Neuronal stem cell (in vitro differentiated cells): Measurements from ENCODE around the gene RNASEH2B.

Source experiments
- DNase-seq: peaks from one replicate; pipeline ENCODE4 v3.0.0-alpha.2; 2013; ENCODE audit warnings: low spot score
- H2AFZ ChIP-seq: one replicate; pipeline ENCODE4 v1.6.1; 2013; ENCODE audit warnings: mild to moderate bottlenecking, low read length, inconsistent platforms
- H2AK5ac ChIP-seq: 2 replicates; pipeline ENCODE4 v1.6.1; 2013; ENCODE audit warnings: low read depth, mild to moderate bottlenecking, inconsistent platforms, low read length, moderate library complexity, mixed read lengths
- H2BK120ac ChIP-seq: 2 replicates; pipeline ENCODE4 v1.6.1; 2013; ENCODE audit warnings: low read depth, mild to moderate bottlenecking, inconsistent platforms, low read length, moderate library complexity, mixed read lengths
- H2BK12ac ChIP-seq: one replicate; pipeline ENCODE4 v1.6.1; 2013; ENCODE audit warnings: low read length, inconsistent platforms
- H2BK15ac ChIP-seq: 2 replicates; pipeline ENCODE4 v1.6.1; 2013; ENCODE audit warnings: mild to moderate bottlenecking, low read length, inconsistent platforms, mixed read lengths
- H2BK5ac ChIP-seq: one replicate; pipeline ENCODE4 v1.6.1; 2013; ENCODE audit warnings: inconsistent platforms, mild to moderate bottlenecking, low read length, moderate library complexity
- H3K14ac ChIP-seq: one replicate; pipeline ENCODE4 v1.6.1; 2013; ENCODE audit warnings: low read length, inconsistent platforms
- H3K18ac ChIP-seq: 2 replicates; pipeline ENCODE4 v1.6.1; 2013; ENCODE audit warnings: low read length, inconsistent platforms
- H3K23ac ChIP-seq: 2 replicates; pipeline ENCODE4 v1.6.1; 2013; ENCODE audit warnings: low read depth, mild to moderate bottlenecking, mixed read lengths, low read length, inconsistent platforms; ENCODE audit not compliant: poor library complexity
- H3K27ac ChIP-seq: replicated peaks from 3 replicates; pipeline ENCODE4 v1.5.1; 2013; ENCODE audit warnings: low read length, inconsistent platforms
- H3K27me3 ChIP-seq, 3 experiments: 2 replicates each; pipeline ENCODE4 v1.6.1; 2013; ENCODE audit warnings: low read length in 3 of 3, mild to moderate bottlenecking in 2 of 3, inconsistent platforms in 1 of 3, low read depth in 1 of 3, mixed read lengths in 1 of 3, moderate library complexity in 1 of 3; ENCODE audit not compliant: control insufficient read depth in 3 of 3, insufficient read depth in 3 of 3
- H3K36me3 ChIP-seq, 2 donors: replicated peaks in 1 of 2; 2 replicates each; pipeline ENCODE4 v1.6.1; 2013; ENCODE audit warnings: low read length in 2 of 2; ENCODE audit not compliant: control insufficient read depth in 2 of 2, insufficient read depth in 2 of 2
- H3K4ac ChIP-seq: 2 replicates; pipeline ENCODE4 v1.6.1; 2013; ENCODE audit warnings: inconsistent platforms, mild to moderate bottlenecking, low read length, moderate library complexity
- H3K4me1 ChIP-seq, 2 donors: 1 replicate in 1 of 2; 2 replicates in 1 of 2; pipeline ENCODE4 v1.6.1; 2013; ENCODE audit warnings: low read length in 2 of 2, low read depth in 1 of 2; ENCODE audit not compliant: control insufficient read depth in 2 of 2, insufficient read depth in 1 of 2
- H3K4me2 ChIP-seq: one replicate; pipeline ENCODE4 v1.6.1; 2013; ENCODE audit warnings: mild to moderate bottlenecking, low read length, inconsistent platforms; ENCODE audit not compliant: insufficient read depth, poor library complexity, severe bottlenecking
- H3K4me3 ChIP-seq, 2 donors: 2 replicates each; pipeline ENCODE4 v1.5.1; 2013; ENCODE audit warnings: low read length in 2 of 2, mild to moderate bottlenecking in 2 of 2, inconsistent platforms in 1 of 2, moderate library complexity in 1 of 2
- H3K79me1 ChIP-seq: one replicate; pipeline ENCODE4 v1.6.1; 2013; ENCODE audit warnings: low read depth, mild to moderate bottlenecking, inconsistent platforms, low read length, moderate library complexity
- H3K9ac ChIP-seq: one replicate; pipeline ENCODE4 v1.6.1; 2013; ENCODE audit warnings: mild to moderate bottlenecking, low read depth, low read length, inconsistent platforms; ENCODE audit not compliant: poor library complexity
- H3K9me3 ChIP-seq, 2 donors: replicated peaks in 1 of 2; 2 replicates each; pipeline versions ENCODE3 to v1.6.1; 2013; ENCODE audit warnings: low read length in 2 of 2, mild to moderate bottlenecking in 2 of 2, inconsistent platforms in 1 of 2, low read depth in 1 of 2, mixed read lengths in 1 of 2, moderate library complexity in 1 of 2; ENCODE audit not compliant: control insufficient read depth in 2 of 2, insufficient read depth in 1 of 2
- H4K8ac ChIP-seq: one replicate; pipeline ENCODE4 v1.6.1; 2013; ENCODE audit warnings: low read depth, mild to moderate bottlenecking, inconsistent platforms, low read length, moderate library complexity
- H4K91ac ChIP-seq: one replicate; pipeline ENCODE4 v1.6.1; 2013; ENCODE audit warnings: low read length, low read depth, mild to moderate bottlenecking, inconsistent platforms; ENCODE audit not compliant: poor library complexity
- WGBS, 2 donors: extraction: QIAGEN DNeasy Blood & Tissue Kit; methylation state at CpG; one replicate each; pipeline ENCODE4 v1.1.7; 2013; ENCODE audit warnings: missing lambda C conversion rate in 2 of 2, mixed read lengths in 1 of 2; ENCODE audit not compliant: insufficient read length in 2 of 2, insufficient replicate concordance in 1 of 2; ENCODE audit errors: extremely low coverage in 2 of 2; 5-methylcytosine and 5-hydroxymethylcytosine counted together

The RNASEH2B gene

GRCh38 chr13:50948601-50949000, 39.0 kb downstream of the RNASEH2B start:
- no peak overlapping the region for H3K4me2 ChIP-seq
- no peak for DNase-seq
- 100% methylated on average over 1 of the region's 1 CpG for WGBS, 2 donors
- H3K9me3 ChIP-seq: no peaks in the 10 kb centered on the region
- H3K79me1 ChIP-seq: no peaks in the 10 kb centered on the region
- no peak overlapping the region for H2BK12ac ChIP-seq
- no peak overlapping the region for H2AK5ac ChIP-seq
- H4K8ac ChIP-seq: no peak overlapping the region
- H3K23ac ChIP-seq: no peak overlapping the region
- H2BK120ac ChIP-seq: no peak overlapping the region
- H3K27me3 ChIP-seq: no peaks in the 10 kb centered on the region
- H2AFZ ChIP-seq: no peak overlapping the region
- no peak overlapping the region for H3K4me3 ChIP-seq
- H3K4me1 ChIP-seq: no peaks in the 10 kb centered on the region
- no peak overlapping the region for H4K91ac ChIP-seq
- no peak overlapping the region for H3K27ac ChIP-seq
- no peak overlapping the region for H3K18ac ChIP-seq
- H2BK5ac ChIP-seq: no peak overlapping the region
- peaks cover 1 to 2% of the 10 kb centered on the region in 2 donors for H3K36me3 ChIP-seq
- no peak overlapping the region for H2BK15ac ChIP-seq
- H3K9ac ChIP-seq: no peak overlapping the region
- no peak overlapping the region for H3K14ac ChIP-seq
- no peak overlapping the region for H3K4ac ChIP-seq

DNA sequence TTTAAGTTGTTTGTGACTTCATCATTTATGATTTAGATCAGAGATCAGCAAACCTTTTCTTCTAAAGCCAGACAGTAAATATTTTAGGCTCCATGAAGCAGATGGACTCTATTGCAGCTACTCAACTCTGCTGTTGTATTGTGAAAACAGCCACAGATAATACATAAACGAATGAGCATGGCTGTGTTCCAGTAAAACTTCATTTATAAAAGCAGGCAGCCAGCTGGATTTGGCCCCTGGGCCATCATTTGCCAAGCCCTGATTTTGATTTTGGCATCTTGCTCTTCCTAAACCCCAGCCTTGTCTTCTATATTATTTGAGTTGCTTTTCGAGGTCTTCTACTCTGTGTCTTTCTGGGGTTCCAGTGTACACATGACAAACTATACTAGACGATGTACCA, 41.3 kb downstream of the RNASEH2B start:
- Histone ChIP-seq H3K18ac (no peak overlapping the region), H3K4me1 (peaks cover 0 to 3% of the 10 kb centered on the region in 2 donors), H3K9me3 (no peaks in the 10 kb centered on the region), H2BK5ac (no peak overlapping the region), H3K27ac (no peak overlapping the region), H2AK5ac (no peak overlapping the region), H2BK120ac (no peak overlapping the region), H3K4ac (no peak overlapping the region), H3K4me2 (no peak overlapping the region), H3K9ac (no peak overlapping the region), H2BK15ac (no peak overlapping the region), H3K23ac (no peak overlapping the region), H3K14ac (no peak overlapping the region), H3K36me3 (peaks cover 1 to 2% of the 10 kb centered on the region in 2 donors), H3K79me1 (no peaks in the 10 kb centered on the region), H4K91ac (no peak overlapping the region), H4K8ac (no peak overlapping the region), H2BK12ac (no peak overlapping the region), H2AFZ (no peak overlapping the region), H3K4me3 (no peak overlapping the region), H3K27me3 (no peaks in the 10 kb centered on the region)
- WGBS, 2 donors: no CpG with 5 or more reads among the region's 3 CpGs
- no peak for DNase-seq

- no peaks in the 10 kb centered on the region for H3K79me1 ChIP-seq
- no CpG with 5 or more reads among the region's 3 CpGs for WGBS, 2 donors
- H3K4me2 ChIP-seq: no peak overlapping the region
- no peak overlapping the region for H3K18ac ChIP-seq
- no peak overlapping the region for H2BK15ac ChIP-seq
- no peaks in the 10 kb centered on the region for H3K9me3 ChIP-seq
- peaks cover 1 to 2% of the 10 kb centered on the region in 2 donors for H3K36me3 ChIP-seq
- no peak overlapping the region for H4K8ac ChIP-seq
- no peak overlapping the region for H2BK5ac ChIP-seq
- DNase-seq: no peak
- H3K4me1 ChIP-seq: peaks cover 0 to 7% of the 10 kb centered on the region in 2 donors
- no peak overlapping the region for H3K23ac ChIP-seq
- H4K91ac ChIP-seq: no peak overlapping the region
- H2AFZ ChIP-seq: no peak overlapping the region
- no peak overlapping the region for H3K27ac ChIP-seq
- H3K4me3 ChIP-seq: no peak overlapping the region
- no peak overlapping the region for H2BK12ac ChIP-seq
- H2BK120ac ChIP-seq: no peak overlapping the region
- H3K9ac ChIP-seq: no peak overlapping the region
- H3K4ac ChIP-seq: no peak overlapping the region
- H2AK5ac ChIP-seq: no peak overlapping the region
- H3K14ac ChIP-seq: no peak overlapping the region
- H3K27me3 ChIP-seq: no peaks in the 10 kb centered on the region
Observed at GRCh38 chr13:50951366-50951765, 41.8 kb downstream of the RNASEH2B start.

DNA sequence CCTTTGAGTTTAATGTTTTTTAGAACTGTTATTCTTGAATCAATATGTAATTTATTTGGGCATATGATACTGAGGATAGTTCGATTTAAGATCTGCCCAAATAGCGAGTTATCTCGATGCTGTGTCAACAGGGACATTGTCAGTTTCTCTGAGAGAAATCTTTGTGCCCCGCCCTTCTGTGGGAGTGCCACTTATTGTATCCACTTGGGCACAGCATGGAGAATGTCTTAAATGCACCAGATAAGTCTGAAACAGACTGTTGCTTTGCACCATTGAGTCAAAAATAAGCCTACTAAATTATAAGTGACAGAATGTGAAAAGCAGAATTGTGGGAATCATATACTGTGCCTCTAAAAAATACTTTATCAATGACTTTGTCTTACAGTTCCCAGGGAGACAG, 45.6 kb downstream of the RNASEH2B start:
- Histone ChIP-seq H3K14ac (no peak overlapping the region), H2AFZ (no peak overlapping the region), H3K27me3 (no peaks in the 10 kb centered on the region), H3K36me3 (peaks cover 1 to 2% of the 10 kb centered on the region in 2 donors), H3K9me3 (no peaks in the 10 kb centered on the region), H3K79me1 (no peaks in the 10 kb centered on the region), H2BK5ac (no peak overlapping the region), H3K18ac (no peak overlapping the region), H3K4me2 (no peak overlapping the region), H4K91ac (no peak overlapping the region), H2AK5ac (no peak overlapping the region), H3K4me3 (no peak overlapping the region), H3K4ac (no peak overlapping the region), H2BK15ac (no peak overlapping the region), H2BK120ac (no peak overlapping the region), H3K23ac (no peak overlapping the region), H3K4me1 (peaks cover 0 to 10% of the 10 kb centered on the region in 2 donors), H3K9ac (no peak overlapping the region), H4K8ac (no peak overlapping the region), H3K27ac (no peak overlapping the region), H2BK12ac (no peak overlapping the region)
- no peak for DNase-seq
- no CpG with 5 or more reads among the region's 4 CpGs for WGBS, 2 donors
